Nephron (organoid): ENCODE measurements around the gene SMARCB1.

Experiments
- H3K27ac Mint-ChIP-seq, 3 experiments: 2 replicates each; pipeline ENCODE4 v1.8.0; 2020; ENCODE audit warnings: mixed read lengths in 3 of 3, mild to moderate bottlenecking in 2 of 3, moderate library complexity in 1 of 3
- H3K27me3 Mint-ChIP-seq: 2 replicates; pipeline ENCODE4 v1.8.0; 2021; ENCODE audit warnings: low read depth, mild to moderate bottlenecking, moderate library complexity, mixed read lengths
- H3K36me3 Mint-ChIP-seq: 2 replicates; pipeline ENCODE4 v1.8.0; 2020; ENCODE audit warnings: low read depth, mixed read lengths
- H3K4me1 Mint-ChIP-seq: 2 replicates; pipeline ENCODE4 v1.8.0; 2020; ENCODE audit warnings: mixed read lengths
- H3K4me3 Mint-ChIP-seq, 3 experiments: 2 replicates each; pipeline ENCODE4 v1.8.0; 2020; ENCODE audit warnings: mild to moderate bottlenecking in 3 of 3, mixed read lengths in 3 of 3, moderate library complexity in 2 of 3
- H3K9me3 Mint-ChIP-seq: 2 replicates; pipeline ENCODE4 v1.8.0; 2020; ENCODE audit warnings: mixed read lengths
- CTCF ChIP-seq, 3 experiments: fragments of 200-600 bp; sonication (generic); IDR thresholded peaks; one replicate each; pipeline ENCODE4 v1.5.0; 2021; ENCODE audit warnings: antibody characterized with exemption in 3 of 3; ENCODE audit not compliant: unreplicated experiment in 3 of 3

Gene SMARCB1

DNA sequence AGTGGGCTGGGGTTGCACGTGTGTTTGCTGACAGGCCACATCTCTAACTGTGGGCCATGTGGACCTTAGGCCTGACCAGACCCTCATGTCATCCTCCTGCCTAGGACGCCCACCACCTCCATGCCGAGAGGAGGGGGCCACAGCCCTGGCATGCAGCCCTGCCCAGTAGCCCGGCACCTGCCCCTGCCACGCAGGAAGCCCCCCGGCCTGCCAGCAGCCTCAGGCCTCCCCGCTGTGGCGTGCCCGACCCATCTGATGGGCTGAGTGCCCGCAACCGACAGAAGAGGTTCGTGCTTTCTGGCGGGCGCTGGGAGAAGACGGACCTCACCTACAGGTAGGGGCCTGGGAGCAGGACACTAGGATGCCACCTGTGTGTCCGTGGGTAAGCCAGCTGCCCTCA, 7.7 kb upstream of the SMARCB1 start:
- TF ChIP-seq CTCF (IDR thresholded peaks at IDR 0.05; ENCODE audit: unreplicated experiment in 3 of 3) = no peak
- Mint-ChIP-seq H3K27ac (no peak overlapping the region), H3K36me3 (peaks cover 3% of the 10 kb centered on the region), H3K9me3 (no peaks in the 10 kb centered on the region), H3K4me1 (peaks cover 33% of the 10 kb centered on the region), H3K4me3 (no peak overlapping the region), H3K27me3 (no peaks in the 10 kb centered on the region)

- H3K4me3 Mint-ChIP-seq = no peak overlapping the region
- no peaks in the 10 kb centered on the region for H3K27me3 Mint-ChIP-seq
- H3K9me3 Mint-ChIP-seq = no peaks in the 10 kb centered on the region
- H3K4me1 Mint-ChIP-seq = peaks cover 30% of the 10 kb centered on the region
- TF ChIP-seq CTCF (IDR thresholded peaks at IDR 0.05; ENCODE audit: unreplicated experiment in 3 of 3) = no peak
- H3K27ac Mint-ChIP-seq = peak overlapping the region in 1 of 3 experiments; percentile 40
- H3K36me3 Mint-ChIP-seq = peaks cover 3% of the 10 kb centered on the region
Observed at GRCh38 chr22:23779731-23780130, 7.0 kb upstream of the SMARCB1 start.

DNA sequence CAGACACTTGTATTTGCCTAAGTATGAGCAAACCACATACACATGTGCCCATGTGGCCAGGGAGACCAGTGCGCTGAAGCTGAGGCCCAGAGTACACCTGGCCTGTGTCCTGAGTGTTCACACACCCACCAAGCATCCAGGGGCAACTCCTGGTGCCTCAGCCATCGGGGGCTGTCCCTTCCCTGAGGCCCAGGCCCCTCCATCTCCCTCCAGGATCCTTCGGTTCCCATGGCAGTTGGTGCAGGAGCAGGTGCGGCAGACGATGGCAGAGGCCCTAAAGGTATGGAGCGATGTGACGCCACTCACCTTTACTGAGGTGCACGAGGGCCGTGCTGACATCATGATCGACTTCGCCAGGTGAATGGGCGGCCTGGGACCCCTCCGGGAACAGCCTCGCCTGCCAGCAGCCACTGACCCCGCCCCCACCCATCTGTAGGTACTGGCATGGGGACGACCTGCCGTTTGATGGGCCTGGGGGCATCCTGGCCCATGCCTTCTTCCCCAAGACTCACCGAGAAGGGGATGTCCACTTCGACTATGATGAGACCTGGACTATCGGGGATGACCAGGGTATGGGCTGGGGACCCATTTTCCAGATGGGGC, 6.5 kb upstream of the SMARCB1 start:
- Mint-ChIP-seq H3K4me3 (no peak overlapping the region), H3K27ac (no peak overlapping the region), H3K4me1 (peaks cover 25% of the 10 kb centered on the region), H3K27me3 (no peaks in the 10 kb centered on the region), H3K9me3 (no peaks in the 10 kb centered on the region), H3K36me3 (peaks cover 3% of the 10 kb centered on the region)
- no peak for TF ChIP-seq CTCF (IDR thresholded peaks at IDR 0.05; ENCODE audit: unreplicated experiment in 3 of 3)

- Mint-ChIP-seq H3K27ac (peak overlapping the region in 1 of 3 experiments; percentile 51), H3K27me3 (no peaks in the 10 kb centered on the region), H3K36me3 (peaks cover 3% of the 10 kb centered on the region), H3K4me1 (peaks cover 17% of the 10 kb centered on the region), H3K9me3 (no peaks in the 10 kb centered on the region), H3K4me3 (peak overlapping the region in 1 of 3 experiments; percentile 28)
- no peak for TF ChIP-seq CTCF (IDR thresholded peaks at IDR 0.05; ENCODE audit: unreplicated experiment in 3 of 3)
Observed at GRCh38 chr22:23781065-23781464, 5.7 kb upstream of the SMARCB1 start.

GRCh38 chr22:23781511-23782183, 5.1 kb upstream of the SMARCB1 start:
- H3K4me3 Mint-ChIP-seq = peak overlapping the region in 1 of 3 experiments; percentile 28
- H3K9me3 Mint-ChIP-seq = no peaks in the 10 kb centered on the region
- TF ChIP-seq CTCF (IDR thresholded peaks at IDR 0.05; ENCODE audit: unreplicated experiment in 3 of 3) = no peak
- peaks cover 18% of the 10 kb centered on the region for H3K4me1 Mint-ChIP-seq
- H3K36me3 Mint-ChIP-seq = peaks cover 3% of the 10 kb centered on the region
- H3K27me3 Mint-ChIP-seq = no peaks in the 10 kb centered on the region
- H3K27ac Mint-ChIP-seq = peak overlapping the region in 1 of 3 experiments; percentile 51

- Mint-ChIP-seq H3K36me3 (peaks cover 3% of the 10 kb centered on the region), H3K4me1 (peaks cover 20% of the 10 kb centered on the region), H3K9me3 (no peaks in the 10 kb centered on the region), H3K27ac (no peak overlapping the region), H3K27me3 (no peaks in the 10 kb centered on the region), H3K4me3 (no peak overlapping the region)
- no peak for TF ChIP-seq CTCF (IDR thresholded peaks at IDR 0.05; ENCODE audit: unreplicated experiment in 3 of 3)
Observed at GRCh38 chr22:23782252-23782651, 4.5 kb upstream of the SMARCB1 start.
